HG02870 (cell line): ENCODE data around the gene MYCBP2.

ENCODE experiments used
- ATAC-seq: cut with Tn5 transposase; IDR thresholded peaks from one replicate; pipeline ENCODE4 v1.9.1; 2021; ENCODE audit warnings: mild to moderate bottlenecking, moderate library complexity; ENCODE audit not compliant: unreplicated experiment

Gene MYCBP2

DNA sequence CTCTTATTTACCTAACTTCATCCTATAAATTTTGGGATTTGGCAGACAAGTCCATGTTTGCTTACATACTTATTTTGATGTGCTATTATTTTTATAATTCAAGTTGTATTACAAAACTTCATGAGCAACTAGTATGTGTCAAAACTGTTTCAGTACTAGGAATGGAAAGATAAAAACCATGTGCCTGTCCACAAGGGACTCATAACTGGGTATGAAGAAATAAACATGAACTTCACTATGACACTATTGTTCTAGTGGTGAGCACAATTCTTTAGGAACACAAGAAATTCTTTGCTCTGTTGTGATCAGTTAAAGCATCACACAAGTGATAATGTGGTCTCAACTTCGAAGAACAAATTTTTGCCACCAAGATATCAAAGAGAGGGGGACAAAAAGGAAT, 202.5 kb downstream of the MYCBP2 start:
- no peak for ATAC-seq

DNA sequence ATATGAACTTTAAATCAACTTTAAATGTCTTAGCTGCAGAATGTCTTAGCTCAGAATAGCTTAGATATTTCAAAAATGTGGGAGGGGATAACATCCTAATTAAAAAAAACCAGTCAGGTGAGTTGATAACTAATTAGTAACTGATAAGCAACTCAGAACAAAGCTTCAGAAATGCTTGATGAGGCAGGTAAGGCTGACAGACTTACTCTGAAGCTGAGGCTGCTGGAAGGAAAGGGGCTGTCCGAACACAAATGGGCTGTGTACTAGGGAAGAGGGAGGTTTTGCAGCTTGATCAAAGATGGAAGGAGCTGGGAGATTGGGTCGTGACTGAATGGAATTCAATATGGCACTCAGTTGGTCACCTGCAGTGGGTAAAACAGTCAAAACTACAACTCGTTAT, 208.8 kb downstream of the MYCBP2 start:
- no peak for ATAC-seq

DNA sequence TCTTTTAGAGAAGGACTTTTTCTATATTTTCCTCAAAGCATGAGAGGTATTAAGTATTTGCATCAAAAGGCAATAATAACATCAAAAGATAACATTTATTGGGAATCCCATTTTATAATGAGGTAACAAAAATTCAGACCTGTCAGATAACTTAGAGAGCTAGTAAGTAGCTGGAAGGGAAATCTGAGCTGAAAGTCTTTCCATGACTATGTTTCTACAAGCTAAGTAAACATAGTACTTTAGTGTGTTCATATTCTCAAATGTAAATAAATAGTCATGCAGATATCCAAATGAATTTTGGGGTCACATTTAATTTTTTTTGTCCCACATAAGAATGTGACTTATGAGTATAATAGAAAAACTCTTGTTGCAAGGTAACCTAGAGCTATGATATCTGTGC, 212.6 kb downstream of the MYCBP2 start:
- ATAC-seq, result no peak

DNA sequence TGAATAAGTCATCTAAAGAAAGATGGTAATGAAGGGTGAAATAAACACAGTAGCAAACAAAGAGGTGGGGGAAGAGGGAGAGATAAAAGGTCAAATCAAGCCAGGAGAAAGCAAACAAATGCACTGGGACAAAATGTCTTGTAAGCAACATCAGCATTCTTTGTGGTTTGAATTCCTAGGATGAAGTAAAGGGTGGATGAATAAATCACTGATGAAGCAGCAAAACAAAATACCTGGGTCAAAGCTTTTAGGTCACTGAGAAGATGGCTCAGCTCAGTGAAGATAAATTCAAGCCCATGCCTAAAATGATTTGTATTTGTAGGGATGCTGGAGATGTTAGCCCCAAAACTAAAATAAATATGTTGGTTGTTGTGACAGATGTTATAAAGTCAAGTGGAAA, 213.4 kb downstream of the MYCBP2 start:
- ATAC-seq, result no peak

DNA sequence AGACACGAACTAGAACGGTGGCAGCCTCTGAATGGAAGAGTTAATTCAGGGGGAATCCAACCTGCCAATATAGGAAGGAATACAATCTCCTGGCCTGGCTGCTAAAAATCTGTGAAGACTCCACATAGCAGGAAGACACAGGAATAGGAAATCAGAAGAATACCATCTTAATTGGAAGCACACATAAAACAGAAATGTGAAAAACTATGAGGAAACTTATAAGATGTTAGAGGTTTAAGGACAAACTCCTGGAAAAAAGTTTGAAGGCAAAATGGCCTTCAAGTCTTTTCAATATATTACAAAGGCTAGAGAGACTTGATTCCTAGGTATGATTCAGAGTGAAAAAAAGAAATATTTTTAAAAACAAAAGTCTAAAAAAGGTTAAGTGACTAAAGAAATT, 221.8 kb downstream of the MYCBP2 start:
- no peak for ATAC-seq

DNA sequence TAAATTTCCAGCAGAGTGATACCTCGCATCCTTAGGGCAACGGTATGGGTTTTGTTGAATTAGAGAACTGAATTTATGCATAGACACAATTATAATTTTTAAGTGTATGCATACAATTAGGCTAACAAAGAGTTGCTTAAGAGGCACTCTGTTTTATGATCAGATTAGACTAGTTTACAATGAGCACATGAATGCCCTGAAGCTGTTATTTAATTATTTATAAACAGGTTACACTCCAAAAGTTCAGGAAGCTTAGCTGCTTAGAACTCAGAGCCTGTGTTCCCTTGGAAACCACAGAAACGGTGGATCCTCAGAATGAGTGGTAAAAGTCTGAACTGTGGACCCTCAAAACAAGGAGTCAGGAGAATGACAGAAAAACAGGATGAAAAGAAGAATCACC, 227.5 kb downstream of the MYCBP2 start:
- no peak for ATAC-seq

DNA sequence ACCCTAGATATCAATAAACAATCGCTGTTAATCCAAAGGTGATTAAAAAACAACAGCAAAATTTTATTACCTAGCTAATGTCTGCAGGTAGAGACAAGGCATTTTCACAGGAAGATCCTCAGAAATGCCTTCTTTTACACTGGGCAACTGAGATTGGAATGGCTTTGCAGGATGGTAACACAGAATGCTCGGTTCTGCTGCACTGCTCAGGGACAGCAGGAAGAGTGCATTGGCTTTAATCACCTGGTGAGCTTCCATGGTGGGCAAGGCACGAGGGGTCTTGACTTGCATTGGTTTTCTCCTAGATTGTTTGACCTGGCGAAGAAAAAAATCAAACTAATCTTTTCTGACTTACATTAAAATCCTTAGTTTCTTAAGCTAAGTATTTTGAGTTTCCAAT, 231.6 kb downstream of the MYCBP2 start:
- no peak for ATAC-seq

DNA sequence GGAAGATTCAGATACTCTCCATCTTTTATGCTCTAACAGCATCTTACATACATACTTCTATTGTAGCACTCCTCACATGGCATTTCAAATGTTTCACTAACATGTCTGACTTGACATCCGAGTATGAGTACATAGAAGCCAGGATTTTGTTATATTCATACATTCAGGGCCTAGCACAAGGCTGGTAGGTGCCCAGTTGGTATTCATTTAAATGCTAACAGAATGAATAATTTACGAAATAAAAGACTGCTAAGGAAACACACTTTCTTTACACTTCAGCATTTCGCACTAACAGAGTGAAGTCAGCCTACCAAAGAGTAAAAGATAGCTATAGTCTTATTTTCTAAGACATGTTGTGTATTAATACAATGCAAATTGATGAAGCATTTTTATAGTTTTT, 232.1 kb downstream of the MYCBP2 start:
- no peak for ATAC-seq

DNA sequence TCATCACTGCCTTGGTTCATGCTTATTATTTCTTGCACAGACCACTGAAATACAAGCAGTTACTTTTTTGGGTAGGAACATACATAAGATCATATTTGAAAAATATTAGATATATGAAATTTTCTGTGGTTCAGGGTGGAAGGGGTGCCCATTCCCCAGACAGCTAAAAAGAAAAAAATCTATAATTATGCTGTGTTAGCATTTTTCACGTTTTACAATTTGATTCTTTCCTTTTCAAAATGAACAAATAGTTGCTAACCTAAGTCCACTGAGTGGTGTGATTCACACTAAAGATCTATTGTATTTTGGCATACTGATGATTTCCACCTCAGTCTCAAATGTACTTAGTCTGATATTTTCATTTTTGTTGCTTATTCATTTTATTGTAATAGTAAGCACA, 233.2 kb downstream of the MYCBP2 start:
- ATAC-seq, result no peak

DNA sequence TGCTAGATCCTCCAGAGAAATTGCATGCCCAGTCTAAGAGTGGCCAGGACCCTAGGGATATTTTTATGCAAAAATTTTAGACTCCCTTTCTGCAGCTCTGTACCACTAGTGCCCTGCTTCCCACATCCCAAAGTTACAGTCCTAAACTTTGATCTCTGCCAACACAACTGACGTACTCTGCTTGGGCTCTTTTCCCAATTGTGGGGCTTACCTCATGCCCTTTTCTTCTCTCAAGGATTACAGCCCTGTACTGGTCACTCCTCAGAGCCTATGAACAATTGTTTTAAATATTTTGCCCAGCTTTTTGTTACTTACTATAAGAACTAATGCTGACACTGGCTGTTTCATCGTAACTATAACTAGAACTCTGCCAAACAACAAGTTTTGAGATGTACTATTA, 242.1 kb downstream of the MYCBP2 start:
- ATAC-seq, result no peak

DNA sequence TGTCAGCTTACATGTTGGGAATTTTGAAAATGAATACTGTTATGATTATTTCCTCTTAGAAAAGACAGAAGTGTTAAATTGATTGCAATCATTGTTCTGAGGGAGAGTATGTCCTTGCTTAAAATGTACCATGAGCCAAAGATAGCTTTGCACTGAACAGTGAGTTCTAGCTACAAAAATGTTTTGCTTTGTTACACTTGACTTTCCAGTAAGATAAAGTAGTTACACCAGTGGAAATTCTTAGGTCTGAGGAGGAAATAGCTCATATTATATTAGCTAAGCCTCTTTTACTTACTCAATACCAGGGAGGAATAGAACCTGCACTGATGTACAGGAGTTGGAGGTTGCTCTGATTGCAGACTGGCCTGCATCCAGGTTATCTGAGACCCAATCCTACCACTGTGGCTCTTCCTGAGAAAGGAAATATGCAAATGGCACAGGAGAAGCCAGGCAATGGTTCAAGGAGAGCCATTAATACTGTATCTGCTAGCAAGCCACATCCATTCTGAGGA, 246.9 kb downstream of the MYCBP2 start:
- no peak for ATAC-seq

DNA sequence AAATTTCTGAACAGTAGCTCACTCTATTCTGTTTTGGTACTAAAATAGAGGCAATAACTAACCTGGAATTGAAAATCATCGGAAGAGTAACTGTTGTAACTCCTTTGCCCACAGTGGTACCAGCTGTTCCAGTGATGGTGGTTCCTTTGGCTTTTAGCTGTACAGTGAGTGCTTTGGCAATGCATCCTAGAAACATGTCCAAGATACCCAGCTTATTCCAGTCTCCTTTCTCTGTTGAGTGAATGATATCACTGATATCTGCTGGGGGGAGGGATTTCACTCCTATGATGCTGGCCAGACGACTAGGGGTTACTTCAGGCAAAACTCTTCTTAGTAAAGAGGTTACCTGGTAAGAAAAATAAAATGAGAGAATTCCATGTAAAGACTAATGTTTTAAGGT, 259.4 kb downstream of the MYCBP2 start:
- no peak for ATAC-seq

DNA sequence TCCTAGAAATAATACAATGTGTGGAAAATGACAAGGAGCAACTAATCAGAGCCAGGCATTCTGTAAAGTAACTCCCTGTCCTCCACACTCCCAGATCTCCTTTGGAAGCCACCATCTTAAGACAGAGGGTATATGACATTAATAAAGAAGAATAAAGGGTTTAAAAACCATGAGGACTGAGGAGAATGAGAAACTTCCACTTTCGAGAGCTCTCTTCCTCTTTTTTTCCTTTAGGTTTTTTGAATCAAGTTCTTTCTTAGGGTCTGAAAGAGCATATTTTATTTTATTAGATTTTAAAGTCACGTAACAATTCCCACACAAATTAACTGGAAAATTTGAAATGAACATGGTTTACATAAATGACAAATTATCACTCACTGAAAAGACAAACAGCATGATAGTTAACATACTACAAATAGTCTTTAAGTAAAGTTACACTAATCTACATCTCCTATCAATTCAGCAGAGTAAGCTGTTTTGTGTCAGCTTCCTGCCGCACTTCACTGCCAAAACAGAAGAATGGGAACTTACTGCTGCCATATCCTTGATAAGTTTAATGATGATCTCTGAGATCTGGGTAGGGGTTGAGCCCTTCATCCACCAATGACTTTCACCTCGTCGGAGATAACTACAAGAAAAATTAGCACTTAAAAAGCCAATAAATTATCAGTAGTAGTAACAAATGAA, 261.3 kb downstream of the MYCBP2 start:
- no peak for ATAC-seq

DNA sequence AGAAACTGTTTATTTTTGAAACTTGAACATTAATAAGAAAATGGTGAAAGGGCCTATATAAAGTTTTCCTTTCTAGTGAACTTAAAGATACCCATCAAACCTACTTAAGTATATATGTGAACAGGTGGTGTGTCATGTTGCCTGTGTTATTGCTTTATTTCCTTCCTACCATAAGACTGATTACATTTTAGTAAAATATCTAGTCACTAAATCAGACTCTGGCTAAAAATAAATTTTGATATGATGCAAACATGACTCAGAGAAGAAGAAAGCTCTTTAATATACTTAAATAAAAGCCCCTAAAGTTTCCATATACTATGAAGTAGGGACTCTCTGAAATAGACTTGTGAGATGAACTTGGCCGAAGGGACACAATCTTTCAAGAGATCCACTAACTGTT, 264.8 kb downstream of the MYCBP2 start:
- ATAC-seq, result no peak

DNA sequence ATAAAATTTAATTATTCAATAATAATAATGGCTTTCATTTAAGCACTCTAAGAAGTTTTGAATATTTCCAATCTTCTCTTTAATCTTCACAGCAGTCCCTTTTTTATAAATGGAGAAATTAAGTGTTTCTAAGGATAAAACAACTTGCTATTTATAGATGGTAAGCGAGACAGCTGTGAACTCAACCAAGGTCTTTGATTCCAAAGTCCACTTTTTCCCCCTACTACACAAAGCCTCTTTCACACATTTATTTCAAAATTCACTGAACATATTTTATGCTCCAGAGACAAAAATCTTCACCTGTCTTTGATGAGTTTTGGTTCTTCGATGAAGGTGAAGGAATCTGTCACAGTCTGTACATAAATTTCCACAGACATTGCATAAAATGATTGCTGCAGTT, 265.5 kb downstream of the MYCBP2 start:
- no peak for ATAC-seq

DNA sequence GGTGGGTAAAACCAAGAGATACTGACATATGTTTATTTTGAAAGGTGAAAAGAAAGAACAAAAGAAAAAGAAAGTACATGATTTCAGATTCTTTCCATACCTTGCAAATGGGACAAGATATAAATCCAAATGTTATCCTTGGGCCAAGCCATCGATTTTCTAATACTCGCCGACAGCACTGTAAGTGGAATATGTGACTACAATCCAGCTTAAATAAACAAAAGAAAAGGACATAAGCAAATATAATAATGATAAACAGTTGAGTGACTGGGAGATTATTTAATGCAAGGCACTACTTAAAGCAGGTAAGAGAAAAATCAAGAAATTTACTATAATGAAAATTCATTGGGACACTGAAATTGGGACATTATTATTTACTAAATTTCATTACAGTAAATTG, 270.0 kb downstream of the MYCBP2 start:
- no peak for ATAC-seq

DNA sequence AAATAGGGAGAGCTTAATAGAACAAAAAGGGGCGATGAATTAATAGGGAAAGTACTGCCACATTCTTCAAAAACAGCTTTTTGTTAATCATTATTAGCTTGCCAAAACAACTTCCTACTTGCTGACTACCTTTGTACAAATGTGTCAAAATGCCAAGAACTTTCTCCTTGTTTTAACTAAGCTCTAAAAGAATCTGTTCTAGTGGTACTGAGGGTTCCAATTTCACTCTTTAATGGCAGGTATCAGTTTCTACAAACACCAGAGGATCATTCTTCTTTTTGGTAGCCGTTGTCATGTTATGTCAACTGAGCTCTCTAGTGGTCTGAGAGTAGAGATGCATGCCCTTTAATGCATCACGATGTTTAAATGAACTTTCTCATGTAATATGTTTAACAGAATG, 270.5 kb downstream of the MYCBP2 start:
- no peak for ATAC-seq

DNA sequence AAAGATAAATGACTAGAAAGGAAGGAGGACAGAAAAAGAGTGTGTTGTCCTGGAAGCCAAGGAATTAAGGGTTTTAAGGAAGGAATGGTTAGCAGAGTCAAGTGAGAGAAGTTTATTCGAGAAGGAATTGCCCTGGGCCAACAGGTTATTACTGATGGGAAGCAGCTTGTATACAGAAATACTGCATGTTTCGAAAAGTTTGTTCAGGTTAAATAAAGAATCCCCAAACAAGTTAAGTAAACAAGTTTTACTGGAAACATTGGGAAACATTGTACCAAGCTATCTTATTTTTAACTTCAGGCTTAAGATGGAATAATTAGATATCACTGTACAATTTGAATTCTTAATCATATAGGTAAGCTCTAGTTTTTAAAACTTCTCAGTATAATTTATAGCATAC, 271.7 kb downstream of the MYCBP2 start:
- ATAC-seq, result no peak

DNA sequence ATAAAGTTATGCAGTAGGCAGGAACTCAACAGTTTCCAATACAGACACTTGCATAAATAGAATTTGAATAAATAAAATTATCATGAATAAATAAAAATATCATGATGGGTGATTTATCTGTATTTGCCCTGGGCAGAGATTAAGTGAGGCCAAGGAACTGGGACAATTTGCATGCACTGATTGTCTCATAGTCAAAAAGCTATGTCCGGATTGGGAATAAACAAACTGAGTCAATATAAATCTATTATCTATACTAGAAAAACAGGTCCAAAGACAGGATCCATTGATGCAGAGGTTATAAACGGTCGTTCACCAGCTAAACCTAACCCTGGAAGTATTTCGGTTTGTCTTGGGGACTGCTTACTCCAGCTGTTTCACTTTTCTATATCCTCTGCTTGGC, 273.7 kb downstream of the MYCBP2 start:
- no peak for ATAC-seq

DNA sequence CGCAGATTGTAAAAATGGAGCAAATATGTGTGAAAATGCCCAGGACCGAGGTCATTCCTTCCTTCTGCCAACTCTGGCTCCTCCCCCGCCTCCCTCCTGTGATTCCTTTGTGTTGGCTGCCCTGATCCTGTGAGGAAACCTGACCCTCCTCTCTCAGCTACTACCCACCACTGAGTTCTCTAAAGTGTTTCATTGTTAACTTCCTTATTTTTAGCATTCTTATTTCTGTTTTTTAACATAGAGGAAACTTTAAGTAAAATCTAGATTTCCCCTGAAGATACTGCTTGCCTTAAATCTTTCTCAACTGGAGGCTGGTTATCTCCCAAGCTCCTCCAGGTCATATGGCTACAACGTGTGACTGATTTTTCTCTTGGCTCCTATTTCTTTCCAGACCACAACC, 278.2 kb downstream of the MYCBP2 start:
- ATAC-seq, result no peak

DNA sequence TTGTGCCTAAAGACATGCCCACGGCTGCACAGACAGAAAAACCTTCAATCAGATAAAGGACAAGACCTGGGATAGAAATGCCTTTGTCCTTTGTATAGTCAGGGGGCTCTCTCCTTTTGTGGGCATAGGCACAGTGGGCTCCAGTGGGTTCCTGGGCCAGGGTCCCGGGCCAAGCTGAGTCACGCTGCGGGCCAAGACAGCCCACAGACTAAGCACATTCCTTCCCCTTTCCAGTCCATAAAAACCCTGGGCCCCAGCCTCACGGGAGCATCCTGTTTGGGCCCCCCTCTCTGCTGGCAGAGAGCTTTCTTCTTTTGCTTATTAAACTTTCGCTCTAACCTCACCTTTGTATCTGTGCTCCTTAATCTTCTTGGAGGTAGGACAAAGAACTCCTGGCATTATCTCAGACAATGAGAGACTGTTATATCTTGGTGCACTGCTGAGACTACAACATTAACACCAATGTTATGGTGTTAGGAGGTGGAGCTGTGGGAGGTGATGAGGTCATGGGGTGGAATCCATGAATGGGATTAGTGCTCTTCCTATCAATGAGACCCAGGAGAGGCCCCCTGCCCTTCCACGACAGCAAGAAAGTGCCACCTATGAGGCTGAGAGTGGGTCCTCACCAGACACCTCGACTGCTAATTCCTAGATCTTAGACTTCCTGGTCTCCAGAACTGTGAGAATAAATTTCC, 279.1 kb downstream of the MYCBP2 start:
- no peak for ATAC-seq

DNA sequence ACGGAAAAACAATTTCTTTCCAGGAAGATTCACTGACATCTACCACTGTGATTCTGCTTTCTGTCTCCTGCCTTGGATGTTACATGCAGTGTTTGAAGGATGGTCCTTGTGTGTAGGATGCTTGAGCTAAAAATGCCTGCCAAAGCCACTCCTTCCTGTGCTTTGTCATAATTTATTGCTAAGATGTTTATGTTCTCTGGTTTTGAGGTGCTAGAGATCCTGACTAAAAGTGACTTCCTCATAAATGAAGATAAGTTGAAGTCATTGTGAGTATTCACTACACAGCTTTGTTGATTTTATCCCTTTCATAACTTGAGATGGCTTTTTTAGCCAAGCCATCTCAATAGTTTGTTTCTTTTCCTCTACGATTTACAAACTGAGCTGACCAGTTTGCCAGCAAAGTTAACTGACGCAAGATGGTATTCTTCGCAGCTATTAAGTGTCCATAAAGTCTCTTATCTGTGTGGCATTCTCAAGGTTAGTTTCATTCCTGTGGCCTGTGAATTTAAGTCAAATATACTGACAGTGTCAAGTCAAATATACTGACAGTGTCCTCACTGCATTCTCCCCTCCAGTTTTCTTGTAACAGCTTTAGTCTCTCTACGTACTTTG, 284.2 kb downstream of the MYCBP2 start:
- no peak for ATAC-seq
